GM12878 (cell line): ENCODE measurements around the gene TNFAIP3. TPM values are rescaled to one million over a fixed set of nuclear protein-coding genes. Genes with fewer than 3 reads are reported as not detected.

ENCODE experiments used
- ATAC-seq: fragments of 200-7000 bp; cut with Tn5 transposase; 3 replicates; pipeline ENCODE4 v1.9.1; 2020; ENCODE audit warnings: mild to moderate bottlenecking, moderate library complexity
- BruUV-seq: library from RNA; stranded (reverse); fragments of 400-500 nt; replicated peaks from 2 replicates; lab custom pipeline; 2021; lab: Mats Ljungman, UMichigan
- CTCF ChIA-PET: fragments of 300-600 bp; sonication (Branson Sonifier 250); formaldehyde crosslinking; extraction: SDS; loops from one replicate; lab custom pipeline; 2021; ENCODE audit warnings: inconsistent platforms; lab: Yijun Ruan, JAX
- POLR2A ChIA-PET: fragments of 350-600 bp; formaldehyde crosslinking; extraction: SDS; loops from one replicate; lab custom pipeline; 2021; ENCODE audit warnings: inconsistent platforms; lab: Charles Lee
- RAD21 ChIA-PET: fragments of 300-600 bp; sonication (Branson Sonifier 250); formaldehyde crosslinking; loops from one replicate; lab custom pipeline; 2023; ENCODE audit warnings: antibody characterized with exemption; ENCODE audit not compliant: unreplicated experiment; lab: Charles Lee
- SMC1A ChIA-PET: fragments of 300-600 bp; sonication (Branson Sonifier 250); formaldehyde crosslinking; loops from one replicate; lab custom pipeline; 2023; ENCODE audit not compliant: unreplicated experiment, uncharacterized antibody; lab: Charles Lee
- DNase-seq: peaks from one replicate; pipeline ENCODE4 v3.0.0-alpha.2; 2011; ENCODE audit warnings: low read depth, low spot score
- FAIRE-seq: peaks from 3 replicates; lab custom pipeline; 2011; peaks lifted over from hg19 to GRCh38; lab: Jason Lieb, UNC
- H2AFZ ChIP-seq: 2 replicates; pipeline ENCODE4 v1.6.0; 2011; ENCODE audit warnings: low read depth, low read length, control low read depth; ENCODE audit not compliant: control insufficient read depth
- H3K27ac ChIP-seq: 2 replicates; pipeline ENCODE4 v1.5.1; 2011; ENCODE audit warnings: control low read depth; ENCODE audit not compliant: control insufficient read depth, insufficient read depth
- H3K27me3 ChIP-seq, 2 experiments: replicated peaks in 1 of 2; 2 replicates each; pipeline versions ENCODE4 v1.6.0 to v1.6.1; 2011; ENCODE audit warnings: low read length in 1 of 2; ENCODE audit not compliant: control insufficient read depth in 2 of 2, insufficient read depth in 2 of 2
- H3K36me3 ChIP-seq, 2 experiments: 2 replicates each; pipeline ENCODE4 v1.5.1; 2011; ENCODE audit warnings: low read length in 1 of 2; ENCODE audit not compliant: control insufficient read depth in 2 of 2, insufficient read depth in 2 of 2
- H3K4me1 ChIP-seq: 2 replicates; pipeline ENCODE4 v1.6.1; 2011; ENCODE audit warnings: mild to moderate bottlenecking, low read length, moderate library complexity, mixed read lengths; ENCODE audit not compliant: control insufficient read depth, insufficient read depth
- H3K4me2 ChIP-seq: 2 replicates; pipeline ENCODE4 v1.6.0; 2011; ENCODE audit warnings: control low read depth; ENCODE audit not compliant: control insufficient read depth, insufficient read depth
- H3K4me3 ChIP-seq: fragments of 200-600 bp; sonication (generic); 2 replicates; pipeline ENCODE4 v1.5.1; 2016
- H3K79me2 ChIP-seq: 2 replicates; pipeline ENCODE4 v1.6.0; 2011; ENCODE audit warnings: low read length; ENCODE audit not compliant: control insufficient read depth, insufficient read depth
- H3K9ac ChIP-seq: 2 replicates; pipeline ENCODE4 v1.8.0; 2011; ENCODE audit warnings: low read length, control low read depth, mixed read lengths; ENCODE audit not compliant: control insufficient read depth, insufficient read depth
- H3K9me3 ChIP-seq: replicated peaks from 3 replicates; pipeline ENCODE4 v1.5.1; 2011; ENCODE audit warnings: mild to moderate bottlenecking, low read length; ENCODE audit not compliant: control insufficient read depth, insufficient read depth
- H4K20me1 ChIP-seq: 2 replicates; pipeline ENCODE4 v1.6.0; 2011; ENCODE audit not compliant: control insufficient read depth, insufficient read depth
- BHLHE40 ChIP-seq, 2 experiments: fragments of 450-650 bp in 1 of 2; IDR thresholded peaks; 2 replicates each; pipeline ENCODE4 v1.6.1; 2011 to 2017; ENCODE audit warnings: low read depth in 2 of 2, borderline replicate concordance in 1 of 2, improper control_type of control experiment in 1 of 2, low read length in 1 of 2, mild to moderate bottlenecking in 1 of 2
- CTCF ChIP-seq, 3 experiments: IDR thresholded peaks in 2 of 3; conservative IDR thresholded peaks in 1 of 3; 2 replicates each; pipeline ENCODE4 v1.5.1; 2011; ENCODE audit warnings: low read depth in 3 of 3, low read length in 3 of 3, mild to moderate bottlenecking in 3 of 3, control low read depth in 2 of 3, moderate library complexity in 2 of 3, inconsistent platforms in 1 of 3, mixed read lengths in 1 of 3; ENCODE audit not compliant: control insufficient read depth in 2 of 3, insufficient read depth in 1 of 3; ENCODE audit errors: extremely low read depth in 1 of 3
- MYB ChIP-seq: fragments of 150-350 bp; IDR thresholded peaks from 2 replicates; pipeline ENCODE4 v1.6.1; 2014; ENCODE audit warnings: mild to moderate bottlenecking, low read depth, low read length, borderline replicate concordance
- NR2C1 ChIP-seq: fragments of 450-650 bp; IDR thresholded peaks from 2 replicates; pipeline ENCODE4 v1.6.1; 2017; ENCODE audit warnings: antibody characterized with exemption, mild to moderate bottlenecking, moderate library complexity
- NR2F1 ChIP-seq: fragments of 450-650 bp; conservative IDR thresholded peaks from 2 replicates; pipeline ENCODE4 v1.6.1; 2017; ENCODE audit warnings: mild to moderate bottlenecking
- PBX3 ChIP-seq: IDR thresholded peaks from 2 replicates; pipeline ENCODE4 v1.6.1; 2011; ENCODE audit warnings: mild to moderate bottlenecking, low read depth, low read length, moderate library complexity; ENCODE audit not compliant: insufficient replicate concordance
- POLR2AphosphoS2 ChIP-seq: IDR thresholded peaks from 2 replicates; pipeline ENCODE4 v1.6.1; 2011; ENCODE audit warnings: low read depth, mild to moderate bottlenecking, low read length, improper control_type of control experiment, moderate library complexity
- RBBP5 ChIP-seq: fragments of 200-600 bp; sonication (generic); conservative IDR thresholded peaks from 2 replicates; pipeline ENCODE4 v1.6.1; 2016
- RELB ChIP-seq: fragments of 450-650 bp; IDR thresholded peaks from 2 replicates; pipeline ENCODE4 v1.6.1; 2017; ENCODE audit warnings: low read depth, mild to moderate bottlenecking, moderate library complexity
- RFX5 ChIP-seq: IDR thresholded peaks from 2 replicates; pipeline ENCODE4 v1.6.1; 2011; ENCODE audit warnings: low read depth, low read length, improper control_type of control experiment
- SMARCA5 ChIP-seq: fragments of 450-650 bp; IDR thresholded peaks from 2 replicates; pipeline ENCODE4 v1.6.1; 2017; ENCODE audit warnings: mild to moderate bottlenecking
- SUPT20H ChIP-seq: IDR thresholded peaks from 2 replicates; pipeline ENCODE4 v1.6.1; 2011; ENCODE audit warnings: low read depth, mild to moderate bottlenecking, low read length, moderate library complexity, borderline replicate concordance; ENCODE audit not compliant: control insufficient read depth
- TAF1 ChIP-seq: IDR thresholded peaks from 2 replicates; pipeline ENCODE4 v1.6.1; 2011; ENCODE audit warnings: mild to moderate bottlenecking, low read depth, low read length, borderline replicate concordance
- YY1 ChIP-seq: IDR thresholded peaks from 2 replicates; pipeline ENCODE4 v1.6.1; 2011; ENCODE audit warnings: low read depth, mild to moderate bottlenecking, low read length
- WGBS: methylation state at CpG from one replicate; pipeline ENCODE4 v1.1.6; 2016; ENCODE audit warnings: low lambda C conversion rate; ENCODE audit not compliant: insufficient replicate concordance, insufficient coverage; ENCODE audit errors: missing lambda C conversion rate; 5-methylcytosine and 5-hydroxymethylcytosine counted together
- in situ Hi-C: fragments of 300-500 bp; cut with MboI; formaldehyde crosslinking; loops from 9 replicates; pipeline ENCODE4 v1.14.3; 2018; ENCODE audit warnings: mixed read lengths
- intact Hi-C: fragments of 100-400 bp; cut with micrococcal nuclease; formaldehyde crosslinking; loops from one replicate; pipeline ENCODE4 v1.14.2; 2022; ENCODE audit not compliant: unreplicated experiment
- polyA plus RNA-seq, 11 experiments: library from polyadenylated mRNA; depleted of rRNA in 4 of 11; unstranded in 6 of 11; stranded (reverse) in 5 of 11; fragments of >200 nt; fragmentation: Nextera tagmentation in 4 of 11; fragmentation: Illumina TruSeq in 1 of 11; extraction: Ambion mirVana in 4 of 11; extraction: Trizol in 1 of 11; gene quantifications; 1 replicate in 1 of 11; 2 replicates in 10 of 11; pipeline versions ENCODE4 v1.2.1 to v1.2.3, GENCODE V29; 2011 to 2016; ENCODE audit warnings: inconsistent platforms in 2 of 11, missing spikeins in 2 of 11, low read depth in 1 of 11
- total RNA-seq, 4 experiments: library from RNA; depleted of rRNA in 3 of 4; stranded (reverse); fragments of >200 nt in 3 of 4; fragmentation: Illumina TruSeq in 1 of 4; extraction: Trizol in 1 of 4; gene quantifications; 2 replicates each; pipeline versions ENCODE4 v1.2.1 to v1.2.3, GENCODE V29; 2013 to 2021

The TNFAIP3 gene
- total and polyA plus RNA-seq, 10 of the 15 experiments (the other 5 are each of a cell fraction or from before 2014, with no cell fraction given) = 18.0 to 350 (median 127) TPM

GRCh38 chr6:137903933-137904821 lies 37.1 kb downstream of the TNFAIP3 start:
- Histone ChIP-seq H3K79me2 (peaks cover 20% of the 10 kb centered on the region), H3K27ac (peak overlapping the region; percentile 95), H3K9me3 (no peaks in the 10 kb centered on the region), H3K4me1 (peaks cover 23% of the 10 kb centered on the region), H2AFZ (peak overlapping the region; percentile 81), H4K20me1 (no peaks in the 10 kb centered on the region), H3K4me3 (peak overlapping the region; percentile 54; the same call in 1 of the 2 replicates), H3K9ac (peak overlapping the region; percentile 81), H3K27me3 (no peaks in the 10 kb centered on the region), H3K36me3 (no peaks in the 10 kb centered on the region), H3K4me2 (peak overlapping the region; percentile 60)
- ChIA-PET CTCF (interaction anchor here (0.8 to 1.1 kb wide), 2 partner anchors 10 to 36 kb away, joined by 3 read pairs; no protein-coding TSS in a partner anchor), SMC1A (interaction anchor here (1.0 to 7.0 kb wide), 8 partner anchors 8 to 32 kb away, joined by 3 to 70 read pairs (median 14); no protein-coding TSS in a partner anchor), POLR2A (interaction anchor here (1.1 to 1.6 kb wide), 3 partner anchors 11 to 24 kb away, joined by 3 to 4 read pairs (median 4); no protein-coding TSS in a partner anchor), RAD21 (interaction anchor here (1.0 to 3.5 kb wide), 4 partner anchors 20 to 37 kb away, joined by 4 to 28 read pairs (median 10); no protein-coding TSS in a partner anchor)
- no peak for DNase-seq
- in situ Hi-C loops (no loop called here), intact Hi-C loops (loop anchor here (2.0 kb wide), 1 partner anchor 21 kb away; no protein-coding TSS in a partner anchor)
- ATAC-seq = peak; percentile 79
- WGBS = 40% methylated on average over 12 of the region's 12 CpGs
- BruUV-seq = TSS peak; percentile 94
- FAIRE-seq = peak; percentile 57
- TF ChIP-seq NR2F1 = no peak
- TF ChIP-seq RELB = peak; percentile 69; the same call in 1 of the 2 replicates
- no peak for TF ChIP-seq POLR2AphosphoS2
- TF ChIP-seq RBBP5 = no peak
- peak in 1 of 2 experiments; percentile 36; a peak in 1 of 4 replicates for TF ChIP-seq BHLHE40 (IDR thresholded peaks at IDR 0.05; ENCODE audit: borderline replicate concordance in 1 of 2, low read depth in 2 of 2, low read length in 1 of 2)
- no peak for TF ChIP-seq RFX5
- TF ChIP-seq SUPT20H = no peak
- TF ChIP-seq SMARCA5 = no peak
- no peak for TF ChIP-seq CTCF (IDR thresholded peaks at IDR 0.05 in 2 of 3, conservative IDR thresholded peaks at IDR 0.05 in 1 of 3; ENCODE audit: control insufficient read depth in 2 of 3, extremely low read depth in 1 of 3, insufficient read depth in 1 of 3, low read depth in 3 of 3, low read length in 3 of 3)
- peak; percentile 83 for TF ChIP-seq MYB
- no peak for TF ChIP-seq NR2C1
- TF ChIP-seq TAF1 = no peak; the same call in 1 of the 2 replicates
- TF ChIP-seq PBX3 = no peak
- no peak for TF ChIP-seq YY1
